ENCODE measurements around the gene TMEM79.
A peak's percentile ranks its signal among the peaks of the same experiment; 100 is the strongest.

The TMEM79 gene

DNA sequence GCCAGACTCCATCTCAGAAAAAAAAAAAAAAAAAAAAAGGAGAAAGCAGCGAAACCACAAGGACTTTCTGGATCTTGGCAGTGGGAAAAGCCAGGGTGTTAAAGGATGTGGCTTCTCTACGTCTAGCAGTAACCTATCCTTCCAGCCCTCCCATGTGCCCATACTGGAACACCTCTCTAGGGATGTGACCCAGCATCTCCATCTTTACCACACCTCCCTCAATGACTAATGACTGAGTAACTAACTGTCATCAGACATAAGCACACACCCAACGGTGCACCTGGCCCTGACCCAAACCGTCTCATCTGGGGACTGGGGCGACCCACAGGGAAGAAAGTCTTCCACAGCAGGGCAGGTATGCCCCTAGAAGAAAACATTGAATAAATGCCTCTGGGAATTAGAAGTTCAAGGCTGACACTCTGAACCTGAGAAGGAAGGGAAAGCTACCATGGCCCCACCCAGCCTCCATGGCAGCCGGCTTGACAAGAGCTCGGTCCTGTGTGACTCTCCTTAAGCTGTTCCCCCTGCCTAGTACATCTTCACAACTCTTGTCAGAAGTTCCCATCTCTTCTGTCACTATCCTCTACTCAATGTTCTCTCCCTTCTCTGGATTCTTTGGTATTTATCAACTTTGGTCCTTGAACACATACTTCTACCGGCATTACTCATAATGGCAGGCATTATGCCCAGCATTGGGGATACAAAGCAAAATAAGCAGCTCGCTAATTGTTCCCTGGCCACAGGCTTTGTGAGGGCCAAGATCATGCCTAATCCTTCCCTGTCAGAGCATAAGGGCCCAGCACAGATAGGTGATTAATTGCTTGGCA, 21.5 kb upstream of the TMEM79 start:
- no peak for DNase-seq (ENCODE audit: low read depth in 3 of 3)

DNA sequence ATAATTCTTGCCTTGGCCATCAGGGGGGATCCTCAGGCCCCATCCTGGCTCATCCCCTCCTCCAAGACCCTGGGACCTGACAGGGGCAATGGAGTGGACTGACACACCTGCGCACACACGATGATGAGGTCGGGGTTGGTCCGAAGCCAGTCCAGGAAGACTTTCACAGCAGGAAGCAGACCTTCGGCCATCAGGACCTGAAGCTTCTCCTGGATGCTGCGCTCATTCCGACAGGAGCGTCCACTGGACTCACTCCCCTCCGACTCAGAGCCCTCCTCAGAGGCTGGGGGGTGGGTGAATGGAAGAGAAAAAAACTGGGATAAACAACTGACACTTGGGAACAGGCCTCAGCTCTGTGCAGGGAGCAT, 20.9 kb upstream of the TMEM79 start:
- no peak for DNase-seq (ENCODE audit: low read depth in 3 of 3)

DNA sequence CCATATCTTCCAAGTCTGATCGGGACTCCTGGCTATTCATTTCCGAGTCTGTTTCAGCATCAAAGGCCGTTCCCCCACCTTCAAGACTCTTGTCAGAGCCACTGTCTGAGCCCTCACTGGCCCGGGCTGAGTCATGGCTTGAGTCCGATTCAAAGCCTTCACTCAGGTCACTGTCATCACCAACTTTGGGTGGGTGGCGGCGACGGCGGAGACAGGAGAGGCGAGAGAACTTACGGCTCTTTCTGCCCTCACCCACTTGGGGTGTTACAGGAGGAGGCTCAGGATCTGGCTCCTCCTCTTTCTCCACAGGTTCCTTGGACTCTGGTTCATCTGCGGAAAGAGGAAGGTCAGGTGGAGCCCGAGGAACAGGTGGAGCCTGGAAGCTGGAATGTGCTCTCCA, 18.1 kb upstream of the TMEM79 start:
- no peak for DNase-seq (ENCODE audit: low read depth in 3 of 3)

DNA sequence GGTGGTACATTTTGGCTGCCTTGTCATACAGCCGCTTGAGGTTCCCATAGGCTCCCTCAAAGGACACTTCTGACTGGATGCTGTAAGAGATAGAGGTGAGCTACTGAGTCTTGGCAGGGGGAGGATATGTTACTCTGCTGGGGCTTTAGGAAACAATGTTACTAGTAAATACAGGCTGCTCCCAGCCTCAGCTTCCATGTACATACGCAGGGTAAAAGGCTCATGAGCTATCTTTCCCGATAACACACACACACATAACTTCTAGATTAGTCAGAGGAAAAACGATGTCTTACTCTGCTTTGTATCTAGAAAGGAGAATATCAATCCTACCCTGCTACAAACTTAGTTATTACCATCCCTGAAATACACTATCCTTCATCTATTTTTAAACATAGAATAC, 15.8 kb upstream of the TMEM79 start:
- no peak for DNase-seq (ENCODE audit: low read depth in 3 of 3)

DNA sequence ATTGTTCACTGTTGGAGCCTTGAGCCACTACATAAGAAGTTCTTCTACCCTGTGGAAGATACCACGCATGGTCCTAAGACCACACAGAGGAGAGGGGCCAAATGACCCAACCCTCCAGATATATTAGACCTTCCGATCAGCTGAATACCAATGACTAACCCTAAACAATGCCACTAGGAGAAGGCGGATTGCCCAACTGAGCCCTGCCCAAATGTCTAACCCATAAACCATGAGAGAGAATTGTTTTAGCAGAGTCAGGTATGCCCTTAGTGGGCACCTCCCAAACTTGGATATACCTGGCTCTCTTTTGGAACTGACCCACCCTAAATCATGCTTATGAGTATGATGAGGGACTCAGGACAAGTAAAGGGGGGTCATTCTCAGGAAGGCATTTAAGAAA, 13.8 kb upstream of the TMEM79 start:
- DNase-seq (ENCODE audit: low read depth in 3 of 3), result no peak

DNA sequence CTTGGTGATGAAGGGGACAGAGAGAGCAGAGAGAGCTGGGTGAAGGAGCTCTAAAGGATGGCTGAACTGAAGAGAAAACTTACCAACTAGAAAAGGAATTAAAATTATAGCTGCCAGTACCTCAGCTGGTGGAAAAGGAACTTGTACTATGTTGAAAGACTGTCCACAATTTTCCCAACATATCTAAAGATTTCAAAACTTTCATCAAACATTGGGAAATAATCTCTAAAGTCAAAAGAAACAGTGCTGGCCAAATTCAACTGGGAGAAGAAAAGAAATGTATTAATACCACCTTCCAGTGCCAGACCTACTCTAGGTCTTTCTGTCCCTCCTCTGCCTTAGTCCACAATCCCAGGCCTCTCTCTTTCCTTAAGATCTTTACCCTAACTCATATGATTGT, 7.6 kb upstream of the TMEM79 start:
- no peak for DNase-seq (ENCODE audit: low read depth in 3 of 3)

DNA sequence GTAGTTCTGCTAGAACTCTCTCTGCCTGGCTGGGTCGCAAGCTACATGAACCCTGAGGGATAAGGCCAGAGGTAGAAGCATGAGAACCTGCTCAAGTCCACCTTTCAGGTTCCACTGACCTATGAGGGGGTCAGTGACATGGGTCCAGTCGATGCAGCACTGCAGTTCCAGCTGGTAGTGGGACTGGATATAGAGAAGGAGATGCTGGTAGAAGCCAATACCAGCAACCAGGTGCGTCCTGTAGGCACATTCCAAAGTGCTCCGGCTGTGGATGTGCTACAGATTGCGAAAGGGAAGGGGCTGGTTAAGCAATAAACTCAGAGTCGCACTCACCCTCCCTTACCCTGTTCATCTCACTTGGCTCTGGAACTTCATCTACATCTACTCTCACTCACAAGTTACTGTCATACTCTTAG, 7.2 kb upstream of the TMEM79 start:
- DNase-seq (ENCODE audit: low read depth in 3 of 3), result no peak

DNA sequence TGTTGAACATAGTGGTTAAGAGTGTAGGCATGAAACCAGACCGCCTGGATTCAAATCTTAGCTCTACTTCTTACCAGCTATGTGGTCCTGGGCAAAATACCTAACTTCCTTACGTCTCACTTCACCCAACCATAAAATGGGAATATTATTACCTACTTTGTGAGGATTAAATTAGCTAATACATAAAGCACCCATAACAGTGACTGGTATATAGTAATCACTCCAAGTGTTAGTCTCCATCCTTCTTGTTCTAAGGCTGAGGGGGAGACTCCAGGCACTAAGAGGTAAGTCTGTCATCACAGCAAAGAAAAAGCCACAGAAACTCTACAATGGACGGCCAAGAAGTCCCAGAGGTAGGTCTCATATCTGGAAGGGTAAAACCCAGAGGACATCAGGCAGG, 4.3 kb upstream of the TMEM79 start:
- no peak for DNase-seq (ENCODE audit: low read depth in 3 of 3)

DNA sequence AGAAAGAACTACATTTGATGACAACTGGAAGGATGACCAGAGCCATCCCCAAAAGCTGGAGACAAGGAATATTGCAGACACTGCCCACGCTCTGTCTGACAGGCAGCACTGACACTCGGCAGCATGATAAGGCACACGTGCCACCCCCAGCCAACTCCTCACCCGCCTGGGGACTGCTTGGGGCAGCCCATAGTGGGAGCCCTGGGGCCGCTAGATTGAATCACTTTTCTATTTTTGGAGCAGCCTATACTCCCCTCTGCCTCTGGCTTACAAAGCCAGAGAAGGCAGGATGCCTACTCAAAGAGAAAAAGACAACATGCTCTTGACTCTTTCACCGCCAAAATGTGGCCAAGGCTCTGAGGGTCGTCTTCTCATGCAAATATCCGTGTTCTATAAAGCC, 2.8 kb upstream of the TMEM79 start:
- DNase-seq (ENCODE audit: low read depth in 3 of 3), result peak in 2 of 3 experiments; percentile 13 to 29

DNA sequence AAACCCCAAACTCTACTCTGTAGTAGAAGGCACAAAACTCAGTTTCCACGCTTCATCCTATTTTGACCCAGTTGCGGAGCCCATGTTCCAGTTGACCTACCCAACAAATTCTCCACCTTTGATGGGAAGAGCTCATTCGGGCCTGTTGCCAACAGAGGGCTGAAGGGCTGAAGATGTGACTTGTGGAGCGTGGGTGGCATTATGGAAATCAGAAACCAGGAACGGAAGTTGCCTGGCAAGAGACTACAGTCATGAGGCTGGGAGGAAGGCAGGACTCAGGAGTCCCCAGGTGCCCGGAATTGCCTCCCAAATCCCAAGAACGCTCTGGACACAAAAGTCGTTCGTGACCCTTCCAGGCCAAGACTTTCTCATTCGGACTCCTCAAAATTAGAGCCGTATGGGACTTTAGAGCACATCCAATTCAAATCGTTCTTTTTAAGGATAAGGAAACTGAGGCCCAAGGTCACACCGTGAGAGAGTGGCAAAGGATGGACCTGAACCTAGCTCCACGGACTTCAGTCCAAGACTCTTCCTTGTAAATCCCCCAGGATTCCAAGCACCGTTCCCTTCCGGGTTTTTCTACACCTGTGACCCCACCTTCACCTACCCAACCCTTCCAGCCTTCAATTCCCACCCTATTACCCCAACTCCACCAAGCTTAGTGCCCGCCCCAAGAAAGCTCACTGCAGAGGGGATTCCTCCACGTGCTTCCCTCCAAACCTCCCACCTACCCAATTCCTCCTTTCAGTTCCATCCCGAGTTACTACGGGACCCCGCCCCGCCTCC, 2.2 kb upstream of the TMEM79 start:
- DNase-seq (ENCODE audit: low read depth in 3 of 3), result no peak

DNA sequence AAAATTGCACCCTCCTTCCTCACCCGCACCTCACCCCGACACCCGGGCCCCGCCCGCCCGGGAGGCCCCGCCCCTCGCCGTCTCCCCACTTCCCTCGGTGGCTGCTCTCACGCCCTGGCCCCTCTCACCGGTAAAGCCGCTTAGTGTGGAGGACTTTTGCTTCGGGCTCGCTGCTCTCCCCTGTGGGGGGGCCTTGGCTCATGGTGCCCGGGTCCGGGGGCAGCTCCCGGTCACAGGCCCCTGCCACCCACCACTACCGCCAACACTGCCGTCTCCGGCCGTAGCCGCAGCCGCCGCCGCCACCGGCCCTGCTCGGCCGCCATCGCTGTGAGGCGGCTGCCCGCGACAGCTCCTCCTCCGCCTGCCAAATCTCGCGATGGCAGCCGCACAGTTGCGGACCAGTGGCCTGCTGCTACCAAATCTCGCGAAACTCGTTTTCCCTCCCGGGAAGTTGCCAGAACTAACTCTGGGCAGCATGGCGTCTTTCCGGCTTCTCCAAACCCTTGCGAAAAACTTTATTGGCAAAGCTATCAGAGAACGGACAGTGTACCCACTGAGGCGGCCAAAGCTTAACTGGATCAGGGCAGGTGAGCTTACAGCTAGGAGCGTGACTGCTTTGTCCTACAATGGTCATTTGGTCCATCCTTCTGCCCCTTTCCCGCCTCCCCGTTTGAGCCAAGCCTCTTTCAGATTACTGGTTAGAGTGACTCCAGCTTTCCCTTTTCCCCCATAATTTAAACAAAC, 1.5 kb upstream of the TMEM79 start, which contains the start of gene SMG5:
Gene SMG5 (minus strand): TSS at position 347 of the 744 bp plus-strand sequence. CDS start 145 bp downstream, at position 202.
- DNase-seq (ENCODE audit: low read depth in 3 of 3), result peak; percentile 88 to 93 (median 92)

DNA sequence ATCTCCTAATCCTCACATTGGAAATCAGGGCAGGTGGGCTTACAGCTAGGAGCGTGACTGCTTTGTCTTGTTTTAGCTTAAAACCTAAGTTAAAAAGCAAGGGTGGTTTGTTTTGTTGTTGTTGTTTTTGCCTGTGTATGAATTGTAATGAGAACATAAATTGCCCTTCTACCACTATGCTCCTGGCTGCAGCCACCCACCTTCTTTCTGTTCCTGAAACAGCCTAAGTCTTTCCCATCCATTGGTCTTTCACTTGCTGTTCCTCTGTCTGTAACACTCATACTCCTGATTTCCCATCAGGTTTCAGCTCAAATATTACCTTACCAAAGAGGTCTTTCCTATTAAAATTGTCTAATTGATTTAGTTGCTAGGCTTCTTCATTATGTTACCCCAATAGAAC, 604 bp upstream of the TMEM79 start:
- DNase-seq (ENCODE audit: low read depth in 3 of 3), result no peak

DNA sequence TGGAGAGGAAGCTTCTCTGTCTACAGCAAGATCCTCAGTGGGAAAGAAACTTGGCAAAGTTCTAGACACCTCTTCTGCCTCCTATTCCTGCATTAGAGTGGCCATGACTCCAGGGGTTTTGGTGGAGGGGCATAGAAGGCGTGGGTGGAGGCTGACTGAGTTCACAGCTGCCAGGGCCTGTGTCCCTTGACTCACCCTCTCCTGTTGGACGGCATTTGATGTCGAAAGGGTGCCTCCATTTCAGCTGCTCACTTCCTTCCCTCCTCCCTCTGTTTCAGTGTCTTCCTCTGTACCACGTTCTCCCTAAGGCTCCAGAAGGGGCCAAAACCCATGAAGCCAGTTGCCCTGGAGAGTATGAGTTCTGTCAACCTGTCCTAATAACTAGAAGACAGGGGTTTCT, 632 bp downstream of the TMEM79 start:
- DNase-seq (ENCODE audit: low read depth in 3 of 3), result no peak

DNA sequence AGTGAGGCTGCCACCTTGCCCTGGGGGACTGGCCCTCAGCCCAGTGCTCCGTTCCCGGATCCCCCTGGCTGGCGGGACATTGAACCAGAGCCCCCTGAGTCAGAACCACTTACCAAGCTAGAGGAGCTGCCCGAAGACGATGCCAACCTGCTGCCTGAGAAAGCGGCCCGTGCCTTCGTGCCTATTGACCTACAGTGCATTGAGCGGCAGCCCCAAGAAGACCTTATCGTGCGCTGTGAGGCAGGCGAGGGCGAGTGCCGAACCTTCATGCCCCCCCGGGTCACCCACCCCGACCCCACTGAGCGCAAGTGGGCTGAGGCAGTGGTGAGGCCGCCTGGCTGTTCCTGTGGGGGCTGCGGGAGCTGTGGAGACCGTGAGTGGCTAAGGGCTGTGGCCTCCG, 1.3 kb downstream of the TMEM79 start:
- no peak for DNase-seq (ENCODE audit: low read depth in 3 of 3)

DNA sequence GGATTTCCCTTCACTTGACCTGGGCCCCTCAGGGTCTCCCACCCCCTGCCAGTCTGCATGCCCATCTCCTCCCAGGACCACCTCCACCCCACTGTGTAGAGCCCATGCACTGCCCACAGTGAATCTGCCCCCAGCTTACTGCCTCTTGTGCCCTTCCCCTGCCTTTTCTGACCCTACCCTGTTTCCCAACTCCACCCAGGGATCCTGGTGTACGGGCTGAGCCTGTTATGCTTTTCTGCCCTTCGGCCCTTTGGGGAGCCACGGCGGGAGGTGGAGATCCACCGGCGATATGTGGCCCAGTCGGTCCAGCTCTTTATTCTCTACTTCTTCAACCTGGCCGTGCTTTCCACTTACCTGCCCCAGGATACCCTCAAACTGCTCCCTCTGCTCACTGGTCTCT, 1.9 kb downstream of the TMEM79 start:
- no peak for DNase-seq (ENCODE audit: low read depth in 3 of 3)

DNA sequence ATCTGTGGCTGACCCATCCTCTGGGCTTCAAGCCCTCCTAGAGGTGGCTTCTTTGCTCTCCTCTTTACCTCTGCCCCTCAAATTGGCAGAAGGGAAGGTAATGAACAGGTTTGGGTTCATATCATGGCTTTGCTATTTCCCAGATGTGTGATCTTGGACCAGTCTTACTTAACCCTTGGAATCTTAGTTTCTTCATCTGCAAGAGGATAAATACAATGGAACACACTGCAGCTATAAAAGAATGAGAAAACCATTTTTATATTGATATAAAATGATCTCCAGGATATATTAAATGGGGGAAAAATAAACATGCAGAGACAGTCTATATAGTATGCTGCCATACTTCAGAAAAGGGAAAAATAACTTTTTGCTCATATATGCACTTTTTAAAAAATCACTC, 5.7 kb downstream of the TMEM79 start:
- no peak for DNase-seq (ENCODE audit: low read depth in 3 of 3)

DNA sequence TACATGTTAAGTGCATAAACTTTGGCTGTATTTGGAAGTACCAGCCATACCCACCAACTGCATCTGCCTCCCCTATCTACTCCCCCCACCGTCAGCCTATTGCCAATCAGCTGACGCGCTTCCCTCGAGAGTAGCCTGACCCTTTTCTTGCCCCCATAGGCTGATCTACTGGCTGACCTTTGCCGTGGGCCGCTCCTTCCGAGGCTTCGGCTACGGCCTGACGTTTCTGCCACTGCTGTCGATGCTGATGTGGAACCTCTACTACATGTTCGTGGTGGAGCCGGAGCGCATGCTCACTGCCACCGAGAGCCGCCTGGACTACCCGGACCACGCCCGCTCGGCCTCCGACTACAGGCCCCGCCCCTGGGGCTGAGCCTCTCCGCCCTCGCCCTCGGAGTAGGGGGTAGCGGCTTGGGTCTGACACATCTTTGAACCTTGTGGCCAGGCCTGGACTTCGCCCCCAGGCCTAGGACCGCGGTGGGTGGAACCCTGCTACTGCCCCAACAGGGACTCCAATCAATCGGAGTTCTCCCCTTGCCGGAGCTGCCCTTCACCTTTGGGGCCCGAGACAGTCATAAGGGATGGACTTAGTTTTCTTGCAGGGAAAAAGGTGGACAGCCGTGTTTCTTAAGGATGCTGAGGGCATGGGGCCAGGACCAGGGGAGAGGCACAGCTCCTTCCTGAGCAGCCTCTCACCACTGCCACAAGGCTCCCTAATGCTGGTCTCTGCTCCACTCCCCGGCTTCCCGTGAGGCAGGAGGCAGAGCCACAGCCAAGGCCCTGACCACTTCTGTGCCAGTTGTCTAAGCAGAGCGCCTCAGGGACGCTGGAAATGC, 7.3 kb downstream of the TMEM79 start:
- no peak for DNase-seq (ENCODE audit: low read depth in 3 of 3)

DNA sequence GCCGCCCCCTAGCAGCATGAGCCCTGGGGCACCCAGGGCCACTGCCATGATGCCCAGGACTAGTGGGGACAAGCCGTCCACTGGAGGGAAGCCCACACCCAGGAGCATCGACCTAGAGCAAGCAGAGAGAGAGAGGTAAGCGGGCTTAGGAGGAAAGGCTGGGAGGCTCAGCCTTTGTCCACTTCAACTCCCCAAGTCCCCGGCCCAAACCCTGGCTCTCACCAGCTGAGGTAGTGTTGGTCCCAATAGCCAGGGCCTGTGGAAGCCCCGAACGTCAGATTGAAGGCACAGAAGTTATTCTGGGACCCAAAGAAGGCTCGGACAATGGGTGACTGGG, 8.9 kb downstream of the TMEM79 start:
- no peak for DNase-seq (ENCODE audit: low read depth in 3 of 3)

DNA sequence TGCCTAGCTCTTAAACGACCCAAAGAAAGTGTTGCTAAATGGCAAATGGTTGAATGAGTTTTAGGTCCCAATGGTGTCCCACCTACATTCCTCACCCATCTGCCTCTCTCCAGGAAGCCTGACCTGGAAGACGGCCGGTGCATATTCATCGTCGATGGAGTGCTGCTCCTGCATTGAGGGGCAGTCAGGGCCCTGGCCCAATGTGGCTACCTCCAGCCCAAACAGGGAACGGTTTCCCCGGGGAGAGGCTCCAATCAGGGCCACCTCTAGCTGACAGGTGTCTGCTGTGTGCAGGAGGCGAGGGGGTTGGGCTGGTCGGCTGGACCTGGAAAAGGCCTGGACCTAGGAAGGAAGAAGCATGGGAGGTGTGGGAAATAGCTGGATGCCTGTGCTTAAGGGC, 9.8 kb downstream of the TMEM79 start:
- DNase-seq (ENCODE audit: low read depth in 3 of 3), result no peak

DNA sequence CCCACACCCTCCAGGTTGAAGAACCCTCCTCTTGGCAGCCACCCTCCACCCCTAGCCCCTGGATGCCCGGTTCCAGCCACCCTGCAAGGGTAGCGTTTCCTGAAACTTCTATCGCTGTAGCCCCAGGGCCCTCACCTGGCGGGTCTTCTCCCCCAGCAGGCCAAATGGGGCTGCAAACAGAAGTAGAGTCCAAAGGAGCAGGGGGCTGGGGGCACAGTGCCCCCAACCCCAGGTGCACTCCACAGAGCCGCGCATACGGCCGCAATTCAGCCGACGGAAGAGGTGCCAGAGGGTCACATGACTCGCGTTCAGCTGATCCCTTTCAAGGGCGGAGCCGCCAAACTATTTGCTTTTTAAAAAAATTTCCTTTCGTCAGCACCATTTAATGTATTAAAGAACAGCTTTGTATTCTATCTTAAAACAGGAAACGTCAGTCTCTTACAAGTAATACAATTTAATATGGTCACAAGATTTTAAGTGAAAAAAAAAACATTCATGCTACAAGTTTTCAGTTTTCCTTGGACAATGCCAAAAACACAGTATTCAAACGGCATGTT, 11.3 kb downstream of the TMEM79 start, which contains the start of gene GLMP:
Gene GLMP (minus strand): TSS at position 289 of the 557 bp plus-strand sequence. CDS start 34 bp downstream, at position 255.
- no peak for DNase-seq (ENCODE audit: low read depth in 3 of 3)

DNA sequence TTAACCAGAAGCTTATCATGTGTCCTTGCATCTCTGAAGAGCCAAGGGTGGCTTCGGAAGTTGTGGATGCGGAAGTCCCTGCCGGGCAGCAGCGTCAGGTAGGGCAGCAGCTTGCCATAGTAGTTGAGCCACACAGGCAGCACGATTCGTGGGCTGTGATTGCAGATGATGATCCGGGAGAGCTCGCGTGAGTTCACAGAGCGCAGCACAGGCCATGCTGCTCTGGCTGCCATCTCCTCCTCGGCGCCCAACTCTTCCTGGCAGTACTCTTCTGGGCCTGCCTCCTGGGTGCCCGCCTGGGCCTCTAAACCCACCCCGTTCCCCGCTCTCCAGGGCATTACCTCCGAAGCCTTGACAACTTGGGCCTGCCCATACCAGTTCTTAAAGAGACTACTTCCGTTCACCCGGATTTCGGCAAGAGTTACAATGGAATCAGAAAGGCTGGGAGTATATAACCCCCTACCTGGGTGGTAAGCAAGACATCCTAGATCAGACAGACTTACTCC, 14.8 kb downstream of the TMEM79 start, which contains the start of gene VHLL:
Gene VHLL (minus strand): TSS at position 456 of the 506 bp plus-strand sequence. CDS start 118 bp downstream, at position 338.
- no peak for DNase-seq (ENCODE audit: low read depth in 3 of 3)
